Hippocampal formation (tissue), 2 donors: ENCODE data around the gene P2RY1.
"Not testable (repeated sequence)": the region's sequence is repeated elsewhere in the genome, so short reads cannot be mapped to it uniquely, and the experiment has no call there.

Experiments
- DNase-seq, 2 donors: peaks; one replicate each; lab custom pipeline; 2025; lab: John Stamatoyannopoulos, UW

Gene P2RY1

DNA sequence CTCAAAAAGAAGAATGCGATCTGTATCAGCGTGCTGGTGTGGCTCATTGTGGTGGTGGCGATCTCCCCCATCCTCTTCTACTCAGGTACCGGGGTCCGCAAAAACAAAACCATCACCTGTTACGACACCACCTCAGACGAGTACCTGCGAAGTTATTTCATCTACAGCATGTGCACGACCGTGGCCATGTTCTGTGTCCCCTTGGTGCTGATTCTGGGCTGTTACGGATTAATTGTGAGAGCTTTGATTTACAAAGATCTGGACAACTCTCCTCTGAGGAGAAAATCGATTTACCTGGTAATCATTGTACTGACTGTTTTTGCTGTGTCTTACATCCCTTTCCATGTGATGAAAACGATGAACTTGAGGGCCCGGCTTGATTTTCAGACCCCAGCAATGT lies 1.3 kb downstream of the P2RY1 start:
- no peak for DNase-seq

DNA sequence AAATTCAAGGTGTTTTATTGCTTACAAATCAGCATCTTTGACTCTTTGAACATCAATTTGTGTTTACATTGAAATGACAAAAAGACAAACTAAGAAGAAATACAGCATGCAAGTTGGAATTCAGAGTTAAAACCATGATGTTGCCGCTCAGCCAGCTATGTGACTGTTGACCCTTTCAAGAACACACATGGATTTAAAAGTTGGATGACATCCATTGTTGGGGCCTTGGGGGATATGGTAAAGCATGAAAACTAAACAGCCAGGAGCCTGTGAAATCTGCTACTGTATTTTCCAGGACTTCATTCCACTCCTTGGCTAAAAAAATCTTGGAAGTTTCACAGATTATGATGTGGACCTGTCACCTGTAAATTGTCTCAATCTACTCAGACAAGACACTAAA lies 4.6 kb downstream of the P2RY1 start:
- no peak for DNase-seq

DNA sequence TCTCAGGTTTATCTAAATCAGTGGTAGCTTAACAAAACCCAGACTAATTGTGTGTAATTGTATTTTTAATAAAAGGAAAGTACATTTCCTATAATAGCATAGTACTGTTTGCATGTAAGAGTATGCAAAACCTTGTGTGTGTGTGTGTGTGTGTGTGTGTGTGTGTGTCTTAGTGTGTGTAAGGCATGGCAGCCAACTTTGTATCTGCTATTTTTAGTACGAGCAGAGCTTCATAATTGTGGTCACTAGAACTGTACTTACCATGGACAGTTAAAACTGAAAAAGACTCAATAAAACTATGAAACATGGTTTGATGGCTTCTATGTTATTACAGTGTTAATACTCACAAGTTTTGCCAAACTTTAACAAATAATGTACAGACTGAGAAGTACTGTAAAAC lies 6.2 kb downstream of the P2RY1 start:
- DNase-seq: no peak

DNA sequence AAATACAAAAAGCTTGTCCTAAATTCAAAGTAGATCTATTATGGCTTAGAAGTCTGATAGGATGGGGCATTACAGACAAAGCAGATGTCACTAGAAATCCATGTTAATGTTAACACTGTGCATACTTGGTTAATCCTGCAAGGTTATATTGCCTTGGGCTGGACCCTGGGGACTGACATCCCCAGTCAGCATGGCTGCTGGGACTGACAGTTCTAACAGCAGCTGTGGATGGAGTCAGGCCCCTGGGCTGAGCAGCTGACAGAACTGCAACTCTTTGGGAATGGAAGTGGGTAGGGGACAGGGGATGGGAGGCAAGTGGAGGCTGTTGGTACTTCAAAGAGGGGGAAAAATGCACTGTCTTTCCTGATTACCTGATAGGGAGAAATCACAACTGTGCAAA lies 7.5 kb downstream of the P2RY1 start:
- no peak for DNase-seq

DNA sequence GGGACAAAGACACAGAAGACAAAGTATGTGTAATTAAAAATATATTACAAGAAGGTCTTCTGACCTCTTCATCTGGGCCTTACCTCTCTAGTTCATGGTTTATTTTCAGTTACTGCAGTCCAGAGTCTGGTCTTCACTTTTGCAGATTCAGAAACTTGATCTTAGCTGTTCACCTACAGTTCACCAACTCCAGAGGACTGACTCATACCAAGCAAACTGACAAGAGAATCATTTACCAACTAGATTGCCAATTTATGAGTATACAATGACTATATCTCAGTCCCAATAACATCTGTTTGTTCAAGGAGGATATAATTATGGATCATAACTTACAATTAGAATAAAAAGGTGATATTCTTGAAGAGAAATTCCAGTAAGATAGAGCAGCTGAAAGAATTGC lies 9.0 kb downstream of the P2RY1 start:
- DNase-seq: no peak

DNA sequence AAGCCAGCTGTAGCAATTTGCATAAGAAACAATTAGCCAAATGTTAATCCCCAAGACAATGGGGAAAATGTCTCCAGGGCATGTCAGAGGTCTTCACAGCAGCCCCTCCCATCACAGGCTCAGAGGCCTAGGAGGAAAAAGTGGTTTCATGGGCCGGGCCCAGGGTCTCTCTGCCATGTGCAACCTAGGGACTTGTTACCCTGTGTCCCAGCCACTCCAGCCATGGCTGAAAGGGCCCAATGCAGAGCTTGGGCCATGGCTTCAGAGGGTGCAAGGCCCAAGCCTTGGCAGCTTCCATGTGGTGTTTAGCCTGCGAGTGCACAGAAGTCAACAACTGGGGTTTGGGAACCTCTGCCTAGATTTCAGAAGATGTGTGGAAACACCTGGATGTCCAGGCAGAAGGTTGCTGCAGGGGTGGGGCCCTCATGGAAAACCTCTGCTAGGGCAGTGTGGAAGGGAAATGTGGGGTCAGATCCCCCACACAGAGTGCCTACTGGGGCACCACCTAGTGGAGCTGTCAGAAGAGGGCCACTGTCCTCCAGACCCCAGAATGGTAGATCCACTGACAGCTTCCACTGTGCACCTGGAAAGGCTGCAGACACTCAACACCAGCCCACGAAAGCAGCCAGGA lies 11.8 kb downstream of the P2RY1 start:
- not testable (repeated sequence) for DNase-seq

DNA sequence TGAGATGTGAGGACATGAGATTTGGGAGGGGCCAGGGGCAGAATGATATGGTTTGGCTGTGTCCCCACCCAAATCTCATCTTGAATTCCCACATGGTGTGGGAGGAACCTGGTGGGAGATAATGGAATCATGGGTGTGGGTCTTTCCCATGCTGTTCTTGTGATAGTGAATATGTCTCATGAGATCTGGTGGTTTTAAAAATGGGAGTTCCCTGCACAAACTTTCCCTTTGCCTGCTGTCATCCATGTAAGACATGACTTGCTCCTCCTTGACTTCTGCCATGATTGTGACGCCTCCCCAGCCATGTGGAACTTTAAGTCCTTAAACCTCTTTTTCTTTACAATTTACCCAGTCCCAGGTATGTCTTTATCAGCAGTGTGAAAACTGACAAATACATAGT lies 12.7 kb downstream of the P2RY1 start:
- not testable (repeated sequence) for DNase-seq

DNA sequence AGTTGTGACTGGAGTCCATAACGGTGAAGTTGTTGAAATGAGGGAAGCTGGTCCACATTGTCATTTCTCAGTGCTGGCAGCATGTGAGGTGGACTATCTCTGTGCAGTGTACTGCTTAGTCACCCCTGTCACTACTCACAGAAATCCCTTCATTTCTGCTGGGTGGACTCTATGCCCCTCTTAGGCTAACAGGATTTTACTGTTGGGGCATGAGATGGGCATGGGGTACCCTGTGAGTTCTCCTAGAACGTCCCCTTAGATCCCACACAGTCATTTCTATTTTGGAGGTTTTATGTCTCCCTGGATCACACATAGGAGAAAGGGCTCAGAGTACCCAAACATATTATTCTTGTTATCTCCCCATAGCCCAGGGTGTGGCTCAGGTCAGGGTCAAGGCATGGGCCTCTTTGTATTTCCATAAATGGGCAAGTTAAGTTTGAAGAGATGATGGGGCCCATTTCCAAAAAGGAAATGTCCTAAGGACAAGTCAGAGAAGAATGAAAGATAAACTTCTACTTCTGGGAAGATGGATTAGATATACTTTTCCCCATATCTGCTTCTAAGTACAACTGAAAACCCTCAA lies 15.2 kb downstream of the P2RY1 start:
- DNase-seq: no peak

DNA sequence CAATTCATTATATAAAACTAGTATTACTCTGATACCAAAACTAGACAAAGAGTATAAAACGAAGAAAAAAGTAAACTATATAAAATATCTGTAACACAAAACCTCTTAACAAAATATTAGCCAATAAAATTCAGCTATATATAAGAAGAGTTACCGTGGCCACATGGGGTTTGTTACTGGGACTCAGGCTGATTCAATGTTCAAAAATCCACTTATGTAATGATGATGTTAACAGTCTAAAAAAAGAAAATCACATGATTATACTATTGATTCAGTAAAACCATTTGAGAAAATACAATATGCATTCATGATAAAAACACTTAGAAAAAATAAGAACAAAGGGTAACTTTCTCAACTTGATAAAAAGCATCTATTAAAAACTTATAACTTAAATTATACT lies 18.3 kb downstream of the P2RY1 start:
- no peak for DNase-seq

DNA sequence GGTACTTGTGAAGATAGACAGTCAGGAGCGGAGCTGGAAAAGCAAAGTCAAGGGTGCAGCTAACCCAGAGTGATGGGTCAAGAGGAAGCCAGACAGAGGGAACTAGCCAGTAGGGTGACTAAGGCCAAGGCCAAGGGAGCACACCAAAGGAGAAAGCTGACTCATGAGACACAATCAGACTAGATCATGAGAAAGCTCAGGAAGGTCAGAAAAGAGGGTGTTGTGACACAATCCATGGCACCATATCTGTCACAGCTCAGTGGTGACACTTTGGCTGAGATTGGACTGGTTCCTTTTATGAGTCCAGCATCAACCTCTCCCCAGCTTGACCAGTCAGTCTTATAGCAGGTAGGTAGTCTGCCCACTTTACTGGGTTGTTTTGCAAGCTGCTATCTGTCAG lies 22.2 kb downstream of the P2RY1 start:
- no peak for DNase-seq

DNA sequence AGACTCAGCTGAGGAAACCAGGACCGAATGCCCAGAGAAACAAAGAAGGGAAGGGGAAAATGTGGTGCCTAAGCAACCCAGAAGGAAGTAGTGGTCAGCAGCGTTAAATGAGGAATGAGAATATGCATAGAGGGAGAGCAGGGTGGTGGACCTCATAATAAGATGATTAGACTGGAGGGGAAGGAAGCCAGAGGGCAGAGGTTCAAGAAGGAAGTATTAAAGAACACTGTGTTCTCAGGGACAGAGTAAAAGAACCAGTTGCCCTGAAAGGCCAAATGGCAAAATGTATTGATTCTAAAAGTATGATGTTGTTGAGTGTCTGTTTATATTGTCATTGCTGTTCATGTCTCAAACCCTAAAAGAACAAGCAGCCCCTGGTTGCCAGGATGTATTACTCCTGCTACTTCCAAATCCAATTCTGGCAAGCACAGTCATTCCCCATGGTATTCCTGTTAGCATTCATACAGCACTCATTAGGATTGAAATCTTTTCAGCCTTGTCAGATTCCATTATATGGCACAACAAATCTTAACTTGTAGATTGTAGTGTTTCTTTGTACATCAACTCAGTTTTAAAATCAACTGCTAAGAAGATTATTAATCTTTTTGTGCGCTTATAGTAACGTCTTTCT lies 23.4 kb downstream of the P2RY1 start:
- DNase-seq: no peak

DNA sequence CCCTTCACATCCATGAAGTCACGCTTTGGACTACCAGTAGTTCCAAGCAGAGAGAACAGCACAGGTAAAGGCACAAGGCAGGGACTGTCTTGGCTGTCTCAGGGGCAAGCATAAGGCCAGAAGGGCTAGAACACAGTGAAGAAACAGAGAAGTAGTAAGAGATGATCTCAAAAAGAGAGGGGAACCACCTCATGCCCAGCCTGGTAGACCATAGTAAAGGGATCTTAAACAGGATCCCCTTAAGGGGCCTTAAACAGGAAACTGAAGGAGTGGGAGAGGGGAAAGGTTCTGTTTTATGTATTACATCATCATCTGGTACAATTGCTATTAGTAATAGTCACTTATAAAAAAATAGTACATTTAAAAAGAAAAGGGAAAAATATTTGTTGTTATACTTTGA lies 25.8 kb downstream of the P2RY1 start:
- no peak for DNase-seq

DNA sequence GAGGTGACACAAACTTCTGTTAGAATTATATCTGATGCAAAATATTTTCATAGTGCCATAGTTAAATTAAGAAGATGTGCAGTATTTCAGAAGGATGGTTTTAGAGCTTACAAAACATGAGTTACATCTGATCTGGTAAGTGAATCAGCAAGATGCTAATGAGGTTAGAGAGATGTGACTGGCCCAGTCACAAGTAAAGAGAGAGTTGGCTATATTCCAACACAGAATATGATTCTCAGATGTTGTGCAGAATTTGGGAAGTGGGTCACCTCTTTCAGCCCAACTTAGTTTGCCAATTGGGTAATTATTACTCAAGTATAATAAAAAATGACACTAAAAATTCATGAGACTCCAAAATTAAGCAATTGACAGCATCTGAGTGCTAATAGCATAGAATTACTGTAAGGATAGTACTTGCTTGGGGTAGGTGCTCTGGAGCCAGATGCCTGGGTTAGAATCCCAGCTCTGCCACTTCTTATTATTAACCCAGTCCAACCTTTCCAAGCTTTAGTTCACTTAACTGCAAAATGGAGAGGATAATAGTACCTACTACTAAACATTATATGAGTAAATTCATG lies 30.8 kb downstream of the P2RY1 start:
- DNase-seq: no peak

DNA sequence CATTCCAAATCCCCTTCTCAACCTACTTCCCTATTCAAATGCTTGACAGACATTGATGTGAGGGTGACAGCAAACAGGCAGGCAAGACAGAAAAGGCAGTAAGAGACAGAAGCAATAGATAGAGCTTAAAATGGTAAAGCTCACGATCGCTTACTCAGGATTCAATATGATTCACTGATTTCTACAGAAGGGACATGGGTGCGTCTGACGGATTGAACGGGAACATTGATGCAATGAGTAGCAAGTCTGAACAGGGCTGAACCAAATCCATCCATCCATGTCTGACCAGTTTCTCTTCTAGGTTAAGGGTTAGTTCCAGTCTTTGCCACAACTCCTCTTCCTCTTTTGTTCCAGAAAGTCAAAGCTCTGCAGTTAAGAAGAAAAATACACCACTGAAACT lies 35.1 kb downstream of the P2RY1 start:
- no peak for DNase-seq

DNA sequence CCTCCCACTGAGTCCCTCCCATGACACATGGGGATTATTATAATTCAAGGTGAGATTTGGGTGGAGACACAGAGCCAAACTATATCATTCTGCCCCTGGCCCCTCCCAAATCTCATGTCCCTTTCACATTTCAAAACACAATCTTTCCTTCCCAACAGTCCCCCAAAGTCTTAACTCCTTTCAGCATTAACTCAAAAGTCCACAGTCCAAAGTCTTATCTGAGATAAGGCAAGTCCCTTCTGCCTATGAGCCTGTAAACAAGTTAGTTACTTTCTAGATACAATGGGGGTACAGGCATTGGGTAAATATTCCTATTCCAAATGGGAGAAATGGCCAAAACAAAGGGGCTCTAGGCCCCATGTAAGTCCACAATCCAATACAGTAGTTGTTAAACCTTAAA lies 38.4 kb downstream of the P2RY1 start:
- not testable (repeated sequence) for DNase-seq

DNA sequence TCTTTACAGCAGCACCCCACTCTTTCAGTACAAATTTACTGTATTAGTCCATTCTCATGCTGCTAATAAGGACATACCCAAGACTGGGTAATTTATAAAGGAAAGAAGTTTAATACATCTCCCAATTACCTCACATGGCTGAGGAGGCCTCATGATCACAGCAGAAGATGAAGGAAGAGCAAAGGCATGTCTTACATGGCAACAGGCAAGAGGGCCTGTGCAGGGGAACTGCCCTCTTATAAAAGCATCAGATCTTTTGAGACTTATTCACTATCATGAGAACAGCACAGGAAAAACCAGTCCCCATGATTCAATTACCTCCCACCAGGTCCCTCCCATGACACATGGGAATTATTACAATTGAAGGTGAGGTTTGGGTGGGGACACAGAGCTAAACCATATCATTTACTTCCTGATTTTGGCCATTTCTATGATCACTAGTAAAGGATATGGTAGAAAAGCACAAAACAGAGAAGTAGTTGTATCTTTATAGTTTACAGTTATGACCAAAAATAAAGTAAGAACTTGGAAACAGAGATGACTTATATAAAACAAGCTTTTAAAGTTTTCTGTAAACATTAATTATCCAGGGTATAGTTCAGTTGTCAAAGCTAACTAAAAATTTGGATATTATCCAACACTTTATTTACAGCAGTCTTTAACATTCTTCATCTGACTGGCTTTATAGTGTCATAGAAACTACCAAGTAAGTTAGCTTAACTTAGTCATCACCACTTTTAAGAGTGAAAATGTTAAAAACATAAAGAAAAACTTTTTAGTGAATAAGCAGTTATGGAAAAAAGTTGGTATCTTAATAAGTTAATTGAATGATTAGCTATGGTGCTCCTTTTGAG lies 40.2 kb downstream of the P2RY1 start:
- no peak for DNase-seq

DNA sequence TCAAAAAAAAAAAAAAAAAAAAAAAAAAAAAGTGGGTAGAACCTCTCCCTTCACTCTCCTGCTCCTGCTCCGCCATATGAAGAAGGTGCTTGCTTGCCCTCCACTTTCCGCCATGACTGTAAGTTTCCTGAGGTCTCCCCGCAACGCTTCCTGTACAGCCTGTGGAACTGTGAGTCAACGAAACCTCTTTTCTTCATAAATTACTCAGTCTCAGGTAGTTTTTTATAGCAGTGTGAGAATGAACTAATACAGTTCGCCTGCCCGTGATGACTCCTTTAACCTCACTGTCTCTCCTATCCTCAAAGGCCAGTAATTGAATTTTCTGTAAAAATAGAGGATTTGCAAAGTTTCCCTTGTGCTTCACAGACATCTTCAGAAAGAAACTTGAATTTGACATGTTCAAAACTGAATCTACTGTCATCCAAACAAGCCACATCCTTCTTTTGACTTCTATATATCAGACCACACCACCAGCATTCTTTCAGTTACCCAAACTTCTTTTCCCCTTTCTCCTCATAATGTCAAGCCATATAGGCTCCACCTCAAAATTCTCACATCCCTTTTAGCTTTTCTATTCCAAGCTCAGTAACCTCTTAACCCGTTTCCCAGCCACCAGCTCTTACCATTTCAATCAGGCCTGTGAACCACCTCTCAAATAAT lies 44.3 kb downstream of the P2RY1 start:
- DNase-seq: no peak

DNA sequence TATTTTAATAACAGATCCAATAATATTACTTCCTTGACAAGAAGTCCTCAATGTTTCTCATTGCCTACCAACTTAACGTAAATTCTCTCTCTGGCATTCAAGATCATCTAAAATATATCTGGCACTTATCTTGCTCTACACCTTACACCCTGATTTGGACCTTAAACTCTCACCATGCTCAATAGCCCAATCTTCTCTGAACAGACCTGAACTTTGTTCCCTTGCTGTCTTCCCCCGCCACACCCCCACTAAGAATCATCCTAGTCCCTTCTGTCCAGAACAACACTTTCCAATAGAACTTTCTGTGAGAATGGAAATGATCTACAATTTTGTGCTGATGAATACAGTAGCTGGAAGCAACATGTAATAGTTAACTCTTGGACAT lies 44.9 kb downstream of the P2RY1 start:
- DNase-seq: no peak

DNA sequence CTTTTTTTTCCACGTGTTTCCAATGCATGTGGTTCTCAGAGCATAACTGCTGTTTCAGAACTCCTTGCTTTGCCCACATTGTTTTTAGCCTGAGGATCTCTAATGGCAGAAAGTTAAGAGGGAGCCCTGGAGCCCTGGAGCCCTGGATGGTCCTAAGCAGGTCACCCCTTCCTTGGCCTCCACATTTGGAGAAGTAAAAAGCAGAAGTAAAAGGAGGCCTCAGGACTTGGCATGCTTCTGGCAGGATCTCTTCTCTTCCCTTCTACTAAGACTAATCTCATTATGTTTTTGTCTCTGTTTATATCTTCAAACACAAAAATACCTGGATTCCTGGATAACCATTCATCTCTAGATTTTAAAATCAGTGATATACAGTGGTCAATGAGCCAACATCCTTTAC lies 50.1 kb downstream of the P2RY1 start:
- peak in 1 of 2 donors; percentile 1 for DNase-seq
